GM12801 (cell line): Measurements from ENCODE around the gene ARF3.

Experiments
- CTCF ChIP-seq: IDR thresholded peaks from one replicate; pipeline ENCODE4 v1.5.1; 2011; ENCODE audit warnings: control low read depth; ENCODE audit not compliant: insufficient read length; ENCODE audit errors: extremely low read depth

ARF3 gene

GRCh38 chr12:48956279-48957140, 777 bp downstream of the ARF3 start:
- no peak for TF ChIP-seq CTCF

- TF ChIP-seq CTCF = no peak
These were observed 2.3 kb downstream of the ARF3 start for GRCh38 chr12:48954841-48955501.

GRCh38 chr12:48954061-48954460, 3.2 kb downstream of the ARF3 start:
- no peak for TF ChIP-seq CTCF

GRCh38 chr12:48952691-48953090, 4.6 kb downstream of the ARF3 start:
- TF ChIP-seq CTCF = no peak

GRCh38 chr12:48947727-48948126, 9.6 kb downstream of the ARF3 start:
- no peak for TF ChIP-seq CTCF

- TF ChIP-seq CTCF = no peak
These were observed 10.3 kb downstream of the ARF3 start for GRCh38 chr12:48946943-48947342.

GRCh38 chr12:48946205-48946604, 11.1 kb downstream of the ARF3 start:
- TF ChIP-seq CTCF = no peak
